NCI-H524 (cell line): ENCODE data around the gene ITGB4.

Experiments
- DNase-seq, 2 experiments: peaks; one replicate each; lab custom pipeline; 2025; lab: John Stamatoyannopoulos, UW

ITGB4 gene

DNA sequence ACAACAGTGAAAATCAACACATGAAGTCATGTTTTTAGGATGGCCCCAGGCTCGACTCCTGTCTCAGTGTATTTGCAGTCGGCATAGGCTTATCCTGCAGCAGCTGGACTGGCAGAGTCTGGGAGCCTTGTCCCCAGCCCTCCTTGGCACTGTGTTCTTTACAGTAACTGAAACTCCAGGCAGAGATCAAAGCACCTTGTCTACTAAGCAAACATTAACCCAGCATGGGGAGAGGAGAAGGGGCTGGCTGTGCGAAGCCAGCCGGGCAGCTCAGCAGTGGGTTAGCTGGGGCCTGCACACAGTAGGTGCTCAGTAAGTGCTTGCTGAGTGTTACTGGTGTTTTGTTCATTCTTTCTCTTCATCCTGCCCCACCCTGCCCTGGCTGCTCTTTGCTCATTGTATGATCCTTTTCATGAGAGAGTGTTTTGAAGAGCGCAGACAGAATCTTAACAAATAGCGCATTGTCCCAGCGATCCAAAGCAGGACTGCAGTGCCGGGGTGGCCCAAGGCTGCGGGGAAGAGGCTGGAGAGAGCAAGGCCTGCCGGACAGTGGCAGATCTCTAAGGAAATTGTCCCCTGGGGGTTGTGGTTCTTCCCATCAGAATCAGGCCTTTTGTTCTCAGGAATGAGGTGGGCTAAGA is 23.5 kb upstream of the ITGB4 start:
- no peak for DNase-seq

DNA sequence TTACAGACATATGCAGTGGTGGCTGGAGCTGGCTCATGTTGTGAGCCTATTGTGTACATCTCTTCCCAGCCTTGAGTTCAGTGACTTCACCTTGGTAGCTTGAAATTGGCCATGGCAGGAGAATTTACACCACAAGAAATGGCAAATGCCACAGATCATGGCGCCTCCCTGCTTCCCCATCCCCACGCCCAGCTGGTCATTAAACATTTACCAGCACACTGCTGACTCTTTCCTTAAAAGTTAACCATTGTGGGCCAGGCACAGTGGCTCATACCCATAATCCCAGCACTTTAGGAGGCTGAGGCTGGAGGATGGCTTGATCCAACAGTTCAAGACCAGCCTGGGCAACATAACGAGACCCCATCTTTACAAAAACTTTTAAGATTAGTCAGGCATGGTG is 22.6 kb upstream of the ITGB4 start:
- no peak for DNase-seq

DNA sequence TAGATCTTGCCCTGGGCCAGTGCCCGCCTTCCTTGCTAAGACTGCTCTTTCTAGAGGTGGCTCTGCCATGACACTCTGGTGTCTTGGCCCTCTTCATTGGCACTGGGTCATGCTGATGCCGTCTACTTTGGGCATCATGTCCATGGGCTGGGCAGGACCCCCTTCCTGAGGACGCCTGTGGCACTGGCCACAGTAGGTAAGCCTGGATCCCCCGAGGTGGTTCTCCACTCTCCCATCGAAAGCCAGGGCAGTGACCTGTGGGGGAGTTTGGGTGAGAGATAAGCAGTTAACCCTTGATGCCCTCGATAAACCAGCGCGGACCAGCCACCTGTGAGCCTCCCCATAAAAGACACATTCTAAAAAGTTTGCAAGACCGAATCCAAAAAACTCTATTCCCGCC is 20.0 kb upstream of the ITGB4 start:
- DNase-seq, result no peak

DNA sequence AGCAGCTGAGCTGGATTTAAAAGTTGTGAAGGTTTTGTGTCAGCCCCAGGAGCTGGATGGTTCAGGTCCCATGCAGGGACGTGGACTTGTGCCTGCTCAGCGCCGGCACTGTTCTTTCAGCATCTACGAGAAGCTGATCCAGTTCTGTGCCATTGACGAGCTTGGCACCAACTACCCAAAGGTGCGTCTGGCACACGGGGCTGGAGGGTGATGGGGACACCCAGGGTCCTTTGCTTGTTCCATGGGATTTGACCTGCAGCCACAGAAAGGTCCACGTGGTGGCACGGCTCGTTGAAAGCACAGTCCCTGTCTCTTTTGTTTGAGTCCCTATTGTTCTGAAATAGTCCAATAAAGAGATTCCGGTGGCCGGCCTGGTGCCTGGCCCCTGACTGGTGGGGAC is 18.1 kb upstream of the ITGB4 start:
- no peak for DNase-seq

DNA sequence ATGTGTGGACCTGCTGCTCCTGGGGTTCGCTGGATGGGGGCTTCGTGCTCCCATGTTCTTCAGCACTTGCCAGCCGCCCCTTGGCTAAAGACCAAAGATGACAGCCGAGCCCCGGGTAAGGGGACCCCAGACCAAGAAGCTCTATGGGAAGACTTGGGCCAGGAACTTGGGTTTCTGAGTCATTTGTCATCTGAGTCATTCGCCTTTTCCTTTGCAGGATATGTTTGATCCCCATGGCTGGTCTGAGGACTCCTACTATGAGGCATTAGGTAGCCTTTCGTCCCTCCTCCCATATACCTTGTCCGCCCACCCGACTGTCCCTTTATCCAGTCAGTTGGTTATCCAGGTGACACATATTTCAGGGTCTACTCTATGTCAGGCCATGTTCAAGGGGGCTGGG is 17.7 kb upstream of the ITGB4 start:
- DNase-seq, result no peak

DNA sequence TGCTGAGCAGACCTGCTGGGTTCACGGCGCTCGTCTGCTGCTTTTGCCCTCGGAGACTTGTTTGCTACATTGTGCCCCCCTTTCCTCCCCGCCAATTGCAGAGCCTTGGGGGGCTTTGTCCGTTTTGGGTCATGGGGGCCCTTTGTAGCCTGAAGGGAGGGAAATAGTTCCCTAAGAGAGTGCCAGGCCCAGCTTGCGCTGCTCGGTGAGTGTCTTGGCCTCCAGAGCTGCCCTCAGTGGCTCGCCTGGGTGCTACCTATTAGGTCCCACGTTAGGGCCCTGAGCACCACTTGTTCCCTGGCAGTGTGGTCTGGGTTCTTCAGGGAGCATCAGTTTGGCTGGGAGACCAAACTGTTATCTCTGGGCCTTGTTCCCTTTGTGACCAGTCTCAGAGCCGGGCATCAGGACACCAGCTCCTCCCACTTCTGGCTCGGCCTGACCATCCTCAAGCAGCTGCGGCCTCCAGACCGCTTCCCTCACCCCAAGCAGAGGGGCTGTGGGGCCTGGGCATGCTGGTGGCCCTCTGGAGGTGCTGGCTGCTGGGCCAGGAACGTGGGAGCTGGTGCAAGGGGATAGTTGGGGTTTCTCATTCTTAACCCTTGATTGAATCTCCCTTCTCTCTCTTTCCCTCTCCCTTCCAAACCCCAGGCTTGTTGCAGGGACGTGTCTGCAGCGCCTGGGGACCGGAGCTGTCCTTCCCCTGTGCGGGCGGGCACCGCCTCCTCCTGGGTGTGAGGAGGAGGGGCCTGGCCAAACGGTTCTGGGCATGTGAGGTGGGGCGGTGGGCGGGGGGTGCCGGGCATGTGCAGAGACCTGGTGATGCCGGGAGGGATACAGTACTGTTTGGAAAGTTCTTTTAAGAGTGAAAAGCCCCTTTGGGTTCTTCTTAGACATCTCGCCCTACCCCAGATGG is 16.0 kb upstream of the ITGB4 start:
- DNase-seq, result no peak

DNA sequence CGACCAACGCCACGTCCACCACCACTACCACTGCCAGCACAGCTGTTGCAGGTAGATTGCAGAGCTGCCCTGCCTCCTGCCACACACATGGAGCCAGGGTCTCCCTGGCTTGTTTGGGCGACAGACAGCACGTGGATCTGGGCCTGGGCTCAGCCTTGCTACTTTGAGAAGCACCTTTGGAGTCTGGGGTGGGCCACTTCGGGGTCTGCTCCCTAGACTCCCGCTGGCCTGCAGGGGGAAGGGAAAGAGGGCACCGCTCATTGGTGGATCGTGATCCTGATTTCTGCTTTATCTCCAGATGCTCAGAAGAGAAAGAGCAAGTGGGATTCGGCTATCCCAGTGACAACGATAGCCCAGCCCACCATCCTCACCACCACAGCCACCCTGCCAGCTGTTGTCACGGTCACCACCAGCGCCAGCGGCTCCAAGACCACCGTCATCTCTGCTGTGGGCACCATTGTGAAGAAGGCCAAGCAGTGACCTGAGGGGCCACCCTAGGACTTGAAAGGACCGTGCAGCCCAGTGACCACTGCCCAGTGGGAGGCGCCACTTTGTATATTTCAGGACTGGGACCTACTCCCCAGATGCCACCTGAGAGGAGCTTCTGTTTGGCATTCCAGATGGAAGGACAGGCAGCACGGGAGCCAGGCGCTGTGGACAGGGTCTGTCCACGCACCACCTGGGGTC is 15.1 kb upstream of the ITGB4 start:
- DNase-seq, result no peak

DNA sequence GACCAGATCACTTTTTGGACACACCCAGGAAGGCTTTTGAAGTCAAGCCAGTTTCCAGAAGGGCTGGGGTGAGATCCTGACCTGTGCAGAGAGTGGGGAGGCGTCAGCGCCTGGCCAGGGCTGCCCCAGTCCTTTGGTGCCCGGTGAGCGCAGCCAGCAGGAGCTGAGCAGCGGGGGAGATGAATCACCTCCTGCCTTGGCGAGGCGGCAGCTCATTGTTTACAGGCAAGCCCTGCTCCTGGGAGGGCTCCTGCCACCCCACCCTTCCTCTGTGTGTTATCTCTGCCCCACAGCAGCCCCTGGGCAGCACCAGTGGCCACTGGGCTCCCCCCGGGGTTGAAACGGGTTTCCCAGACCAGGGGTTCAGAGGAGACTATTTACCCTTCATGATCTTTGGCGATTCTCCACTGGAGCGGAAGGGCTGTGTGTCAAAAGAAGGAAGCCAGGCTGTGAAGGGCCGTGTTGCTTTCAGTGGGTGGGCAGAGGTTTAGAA is 14.1 kb upstream of the ITGB4 start:
- no peak for DNase-seq

DNA sequence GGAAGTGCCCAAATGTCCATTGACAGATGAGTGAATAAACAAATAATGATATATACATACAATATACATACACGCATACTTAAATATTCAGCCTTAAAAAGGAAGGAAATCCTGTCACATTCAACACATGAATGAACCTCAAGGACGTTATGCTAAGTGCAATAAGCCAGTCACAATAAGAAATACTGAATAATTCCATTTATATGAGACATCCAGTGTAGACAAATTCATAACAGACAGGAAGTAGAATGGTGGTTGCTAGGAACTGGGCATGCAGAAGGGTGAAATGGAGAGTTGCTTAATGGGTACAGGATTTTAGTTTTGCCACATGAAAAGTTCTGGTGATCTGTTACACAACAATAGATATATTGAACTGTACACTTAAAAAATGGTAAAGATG is 8.8 kb upstream of the ITGB4 start:
- no peak for DNase-seq

DNA sequence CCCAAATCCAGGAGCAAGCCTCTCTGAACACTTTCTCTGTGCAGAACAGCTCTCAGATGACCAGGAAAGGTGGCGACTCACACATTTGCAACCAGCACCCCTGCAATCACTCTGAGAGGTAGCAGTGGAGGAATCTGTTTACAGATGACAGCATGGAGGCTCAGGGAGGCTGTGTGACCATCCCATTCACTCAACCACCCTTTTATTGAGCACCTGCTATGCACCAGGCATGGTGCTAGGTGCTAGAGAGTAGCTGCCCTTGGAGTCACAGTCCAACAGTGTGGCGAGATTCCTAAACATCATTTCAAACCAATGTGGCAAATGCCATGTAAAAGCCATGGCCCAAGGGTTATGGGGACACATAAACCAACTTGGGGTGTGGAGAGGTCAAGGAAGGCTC is 1.5 kb upstream of the ITGB4 start:
- DNase-seq, result no peak

DNA sequence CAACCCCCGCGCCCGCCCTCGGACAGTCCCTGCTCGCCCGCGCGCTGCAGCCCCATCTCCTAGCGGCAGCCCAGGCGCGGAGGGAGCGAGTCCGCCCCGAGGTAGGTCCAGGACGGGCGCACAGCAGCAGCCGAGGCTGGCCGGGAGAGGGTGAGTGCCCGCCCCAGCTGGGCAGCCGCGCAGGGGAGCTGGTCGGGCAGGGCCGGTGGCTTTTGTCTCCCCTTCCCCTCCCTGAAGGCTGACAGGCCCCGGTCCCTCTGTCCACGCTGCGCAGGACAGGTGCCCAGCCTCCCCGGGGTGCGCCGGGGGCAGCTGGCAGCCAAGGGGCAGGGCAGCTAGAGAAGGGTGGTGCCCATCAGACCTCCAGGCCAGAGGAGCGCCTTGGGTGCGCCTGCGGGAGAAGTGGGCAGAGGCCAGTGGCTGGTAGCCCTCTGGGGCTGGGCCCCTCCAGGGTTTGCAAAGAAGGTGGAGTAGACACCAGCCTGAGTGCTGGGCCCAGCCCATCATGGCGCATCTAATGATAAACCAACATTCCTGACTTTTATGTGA is 278 bp downstream of the ITGB4 start:
- no peak for DNase-seq

DNA sequence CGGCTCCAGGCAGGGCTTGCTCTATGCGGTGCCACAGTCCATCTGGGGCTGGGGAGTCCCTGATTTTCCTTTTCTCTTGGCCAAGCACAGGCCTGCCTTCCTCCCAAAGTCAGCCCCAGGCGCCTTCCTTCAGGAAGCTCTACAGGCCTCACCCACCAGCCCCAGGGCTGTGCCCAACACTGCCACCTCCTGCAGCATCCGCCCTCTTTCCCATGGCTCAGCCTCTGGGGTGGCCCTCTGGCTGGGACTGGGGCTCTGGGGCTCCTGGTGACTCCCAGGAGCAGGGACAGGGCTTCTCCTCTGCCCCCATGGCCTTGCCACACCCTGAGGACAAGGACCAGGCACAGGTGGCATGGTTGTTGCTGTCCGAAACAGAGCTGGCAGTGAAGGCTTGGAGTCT is 817 bp downstream of the ITGB4 start:
- no peak for DNase-seq

DNA sequence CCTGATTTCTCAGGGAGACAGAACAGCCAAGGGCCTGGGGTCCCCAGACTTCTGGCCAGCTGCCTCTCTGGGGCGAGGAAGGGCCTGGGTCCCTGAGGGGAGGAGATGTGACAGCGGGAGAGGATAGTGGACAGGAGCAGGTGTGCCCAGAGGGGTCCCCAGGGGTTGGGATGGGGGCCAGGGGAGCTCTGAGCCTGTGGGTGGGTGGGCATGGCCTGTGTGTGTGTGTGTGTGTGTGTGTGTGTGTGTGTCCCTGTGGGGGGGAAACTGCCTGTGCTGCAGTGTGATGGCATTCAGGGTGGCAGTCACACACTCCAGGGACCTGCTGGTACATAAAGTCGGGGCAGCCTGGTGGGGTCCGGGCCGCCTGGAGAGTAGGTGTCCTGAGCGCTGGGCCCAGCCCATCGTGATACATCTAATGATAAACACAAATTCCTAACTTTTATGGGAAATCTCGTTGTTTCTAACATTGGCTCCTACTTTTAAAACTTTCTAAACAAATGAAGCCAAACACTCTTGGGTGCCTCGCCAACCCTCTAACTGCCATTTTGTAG is 1.4 kb downstream of the ITGB4 start:
- no peak for DNase-seq

DNA sequence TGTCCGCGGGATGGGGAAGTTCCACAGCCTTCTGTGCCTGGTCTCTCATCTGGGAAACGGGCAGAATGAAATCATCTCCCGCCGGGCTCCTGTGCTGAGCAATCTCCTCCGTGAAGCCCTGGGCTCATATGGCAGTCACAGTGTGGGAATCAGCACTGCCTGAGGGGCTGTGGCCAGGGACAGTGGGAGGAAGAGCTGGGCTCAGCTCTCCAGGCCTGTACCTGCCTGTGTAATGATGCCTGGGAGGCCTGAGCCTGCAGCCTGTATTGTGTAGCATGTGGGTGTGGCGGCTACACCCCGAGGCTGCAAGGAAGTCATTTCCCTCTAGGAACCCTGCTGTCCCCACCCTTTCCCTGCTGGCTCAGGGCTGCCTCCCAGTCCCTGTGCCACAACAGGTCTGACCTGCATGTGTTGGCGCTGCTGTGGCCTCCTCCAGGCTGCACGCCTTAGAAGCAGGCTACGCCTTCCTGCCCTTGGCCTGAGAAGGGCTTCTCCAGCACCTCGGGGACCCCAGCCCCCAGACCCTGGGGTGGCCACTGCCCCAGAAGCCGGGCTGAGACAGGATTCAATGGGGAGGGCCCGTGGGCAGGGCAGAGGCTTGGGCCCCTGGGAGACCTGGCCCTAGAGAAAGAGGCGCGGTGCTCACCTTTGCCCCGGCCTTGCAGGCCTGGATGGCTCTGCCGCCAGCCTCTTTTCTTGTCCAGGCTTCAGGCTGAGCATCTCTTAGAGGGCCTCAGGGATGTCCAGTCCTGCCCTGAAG is 2.1 kb downstream of the ITGB4 start:
- DNase-seq, result no peak

DNA sequence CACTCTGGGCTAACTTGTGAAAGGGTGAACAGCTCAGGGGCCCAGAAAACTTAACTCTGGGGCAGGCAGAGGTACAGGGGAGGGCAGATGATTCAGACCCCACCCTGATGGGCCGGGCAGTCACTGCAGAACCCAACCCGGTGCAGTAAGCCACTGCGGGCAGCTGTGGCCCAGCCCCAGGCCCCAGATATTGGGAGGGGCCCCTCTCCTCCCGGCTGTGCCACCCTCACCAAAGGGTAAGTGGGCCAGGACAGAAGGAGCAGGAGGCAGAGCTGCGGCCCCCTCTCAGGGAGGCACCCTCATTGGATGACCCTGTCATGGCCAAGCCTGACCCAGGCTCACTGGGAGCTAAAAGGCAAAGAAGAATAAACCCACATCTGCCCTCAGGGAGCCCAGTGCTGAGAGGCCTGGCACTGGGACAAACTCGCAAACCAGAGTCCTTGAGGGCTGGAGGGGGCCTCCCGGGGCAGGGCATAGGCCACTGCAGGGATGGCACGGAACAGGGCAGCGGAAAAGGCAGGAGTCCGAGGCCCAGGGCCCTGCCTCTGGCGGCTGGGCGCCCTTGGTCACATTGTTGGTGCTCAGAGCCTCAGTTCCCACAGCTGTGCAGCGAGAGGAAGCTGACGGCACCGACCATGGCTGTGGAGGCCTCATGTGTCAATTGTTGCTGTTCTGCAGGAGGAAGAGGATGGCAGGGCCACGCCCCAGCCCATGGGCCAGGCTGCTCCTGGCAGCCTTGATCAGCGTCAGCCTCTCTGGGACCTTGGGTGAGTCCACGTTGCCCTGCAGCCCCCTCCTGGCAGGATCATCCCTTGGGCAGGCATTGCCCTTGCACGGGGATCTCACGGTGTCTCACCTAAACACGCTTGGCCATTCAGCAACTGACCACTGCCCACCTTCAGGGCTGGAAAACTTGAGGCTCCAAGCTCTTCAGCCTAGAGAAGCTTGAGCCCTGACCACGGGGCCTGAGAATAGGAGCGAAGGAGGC is 3.1 kb downstream of the ITGB4 start:
- no peak for DNase-seq

DNA sequence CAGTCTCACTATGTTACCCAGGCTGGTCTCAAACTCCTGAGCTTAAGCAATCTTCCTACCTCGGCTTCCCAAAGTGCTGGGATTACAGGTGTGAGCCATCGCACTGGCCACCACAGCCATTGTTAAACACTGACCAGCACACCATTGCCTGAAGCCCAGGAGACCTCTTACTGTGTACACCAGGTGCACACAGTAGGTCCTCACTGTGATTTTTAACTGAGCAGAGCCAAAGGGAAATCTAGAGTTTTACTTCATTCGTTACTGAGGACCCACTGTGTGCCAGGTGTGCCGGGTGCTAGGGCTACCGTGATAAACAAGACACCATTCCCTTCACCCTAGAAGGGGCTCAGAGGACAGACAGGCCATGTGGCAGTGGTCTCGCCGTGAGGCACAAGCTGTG is 4.2 kb downstream of the ITGB4 start:
- DNase-seq, result no peak

DNA sequence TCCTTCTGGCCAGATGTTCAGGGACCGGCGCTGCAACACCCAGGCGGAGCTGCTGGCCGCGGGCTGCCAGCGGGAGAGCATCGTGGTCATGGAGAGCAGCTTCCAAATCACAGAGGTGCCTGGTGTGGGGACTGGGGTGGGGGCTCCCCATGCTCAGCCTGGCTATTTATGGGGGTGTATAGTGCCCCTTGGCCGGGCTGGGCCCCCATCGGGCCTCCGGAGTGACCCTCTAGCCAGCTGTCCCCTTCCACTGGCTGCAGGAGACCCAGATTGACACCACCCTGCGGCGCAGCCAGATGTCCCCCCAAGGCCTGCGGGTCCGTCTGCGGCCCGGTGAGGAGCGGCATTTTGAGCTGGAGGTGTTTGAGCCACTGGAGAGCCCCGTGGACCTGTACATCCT is 6.1 kb downstream of the ITGB4 start:
- DNase-seq, result no peak

DNA sequence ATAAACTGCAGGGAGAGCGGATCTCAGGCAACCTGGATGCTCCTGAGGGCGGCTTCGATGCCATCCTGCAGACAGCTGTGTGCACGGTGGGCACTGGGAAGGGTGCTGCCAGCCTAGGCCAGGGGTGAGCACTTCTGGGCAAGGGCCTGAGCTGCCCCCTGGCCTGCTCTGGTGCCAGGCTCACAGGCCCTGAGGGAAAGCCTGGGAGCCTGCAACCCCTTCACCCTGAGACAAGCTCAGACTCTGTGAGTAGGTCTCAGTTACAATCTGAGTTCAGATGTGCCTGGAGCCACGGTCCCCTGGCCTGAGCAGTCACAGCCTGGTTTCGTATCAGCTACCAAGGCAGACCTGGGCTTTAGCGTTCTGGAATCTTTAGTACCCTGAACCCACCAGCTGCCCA is 8.1 kb downstream of the ITGB4 start:
- DNase-seq, result no peak

DNA sequence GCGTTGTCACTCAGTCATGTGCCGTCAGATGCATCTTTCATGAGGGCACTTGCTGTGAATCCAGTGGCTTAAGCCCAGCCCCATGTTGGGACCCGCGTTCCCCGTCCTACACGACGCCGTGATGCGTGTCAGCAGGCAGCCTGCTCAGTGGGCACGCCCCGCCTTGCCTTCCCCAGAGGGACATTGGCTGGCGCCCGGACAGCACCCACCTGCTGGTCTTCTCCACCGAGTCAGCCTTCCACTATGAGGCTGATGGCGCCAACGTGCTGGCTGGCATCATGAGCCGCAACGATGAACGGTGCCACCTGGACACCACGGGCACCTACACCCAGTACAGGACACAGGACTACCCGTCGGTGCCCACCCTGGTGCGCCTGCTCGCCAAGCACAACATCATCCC is 8.8 kb downstream of the ITGB4 start:
- no peak for DNase-seq

DNA sequence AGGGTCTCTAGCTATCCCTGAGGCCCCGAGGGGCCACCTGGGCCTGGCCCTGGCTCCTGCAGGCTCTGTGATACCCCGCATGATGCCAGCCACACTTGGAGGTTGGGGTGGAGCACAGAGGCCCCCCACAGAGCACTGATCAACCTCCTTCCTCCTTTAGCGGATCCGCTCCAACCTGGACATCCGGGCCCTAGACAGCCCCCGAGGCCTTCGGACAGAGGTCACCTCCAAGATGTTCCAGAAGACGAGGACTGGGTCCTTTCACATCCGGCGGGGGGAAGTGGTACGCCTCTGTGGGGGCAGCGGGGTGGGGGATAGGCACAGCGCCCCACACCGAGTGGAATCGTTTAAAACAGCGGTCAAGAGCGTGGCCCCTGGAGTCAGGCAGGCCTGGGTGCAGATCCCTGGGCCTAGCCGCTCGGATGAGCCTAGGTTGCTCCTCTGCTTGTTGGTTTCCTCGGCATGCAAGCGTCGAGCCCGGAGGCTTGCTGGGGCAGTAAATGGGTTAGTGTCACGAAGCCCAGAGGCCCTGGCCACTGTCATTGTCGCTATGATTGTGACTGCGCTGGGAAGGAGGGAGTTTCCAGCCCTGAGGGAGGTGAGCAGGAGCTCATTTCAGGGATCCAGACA is 9.9 kb downstream of the ITGB4 start:
- DNase-seq, result no peak
